Forelimb muscle (tissue), 1 donor: ENCODE results near the gene KRTAP10-12. TPM values are rescaled to one million over a fixed set of nuclear protein-coding genes. Genes with fewer than 3 reads are reported as not detected.

Experiments
- DNase-seq: peaks from one replicate; pipeline ENCODE4 v3.0.0-alpha.2; 2013; ENCODE audit warnings: low read depth
- polyA plus RNA-seq: library from polyadenylated mRNA; unstranded; fragments of 120-200 nt; gene quantifications from one replicate; pipeline ENCODE4 v1.2.1, GENCODE V29; 2013; ENCODE audit not compliant: insufficient read length

Gene KRTAP10-12
- polyA plus RNA-seq, 1 donor: not detected

DNA sequence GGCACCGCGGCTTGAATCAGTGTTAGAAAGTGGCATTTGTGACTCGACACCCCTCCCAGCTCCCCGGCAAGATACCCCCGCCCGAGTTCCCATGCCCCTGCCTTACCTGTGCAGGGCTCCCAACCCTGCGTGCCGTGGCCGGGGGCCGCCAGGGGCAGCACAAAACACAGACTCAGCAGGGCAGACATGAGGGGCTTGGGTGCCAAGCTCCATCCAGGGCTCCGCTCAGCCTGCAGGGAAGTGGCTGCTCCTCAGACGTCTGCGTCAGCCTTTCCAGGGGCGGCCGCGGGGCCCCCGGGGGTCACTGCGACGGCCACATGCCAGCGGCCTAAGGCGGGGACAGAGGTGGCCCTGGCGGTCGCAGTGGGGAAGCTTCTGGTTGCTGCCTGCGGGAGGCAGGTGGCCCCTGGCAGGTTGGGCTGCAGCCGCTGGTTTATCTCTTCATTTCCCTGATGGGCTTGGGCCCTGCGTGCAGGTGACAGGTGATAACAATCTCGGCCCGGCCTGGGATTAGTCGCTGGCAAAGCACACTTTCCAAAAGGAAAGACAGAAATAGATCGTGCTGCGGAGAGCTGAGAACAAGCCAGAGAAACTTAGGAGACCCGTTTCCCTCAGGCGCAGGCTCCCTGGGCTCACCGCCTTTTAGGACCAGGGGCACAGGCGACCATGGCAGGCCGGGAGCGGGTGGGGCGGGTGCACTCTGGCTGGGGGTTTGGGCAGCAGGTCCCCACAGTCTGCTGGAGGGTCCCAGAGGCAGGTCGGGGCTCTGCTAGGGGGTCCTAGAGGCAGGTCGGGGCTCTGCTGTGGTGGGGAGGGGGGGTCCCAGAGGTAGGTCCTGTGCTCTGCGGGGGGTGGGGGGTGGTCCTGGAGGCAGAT, 14.6 kb downstream of the KRTAP10-12 start, which contains the start of gene TSPEAR:
TSS of gene TSPEAR (minus strand) at position 246 of the 876 bp plus-strand sequence. CDS start at position 188, 58 bp downstream.
- no peak for DNase-seq

DNA sequence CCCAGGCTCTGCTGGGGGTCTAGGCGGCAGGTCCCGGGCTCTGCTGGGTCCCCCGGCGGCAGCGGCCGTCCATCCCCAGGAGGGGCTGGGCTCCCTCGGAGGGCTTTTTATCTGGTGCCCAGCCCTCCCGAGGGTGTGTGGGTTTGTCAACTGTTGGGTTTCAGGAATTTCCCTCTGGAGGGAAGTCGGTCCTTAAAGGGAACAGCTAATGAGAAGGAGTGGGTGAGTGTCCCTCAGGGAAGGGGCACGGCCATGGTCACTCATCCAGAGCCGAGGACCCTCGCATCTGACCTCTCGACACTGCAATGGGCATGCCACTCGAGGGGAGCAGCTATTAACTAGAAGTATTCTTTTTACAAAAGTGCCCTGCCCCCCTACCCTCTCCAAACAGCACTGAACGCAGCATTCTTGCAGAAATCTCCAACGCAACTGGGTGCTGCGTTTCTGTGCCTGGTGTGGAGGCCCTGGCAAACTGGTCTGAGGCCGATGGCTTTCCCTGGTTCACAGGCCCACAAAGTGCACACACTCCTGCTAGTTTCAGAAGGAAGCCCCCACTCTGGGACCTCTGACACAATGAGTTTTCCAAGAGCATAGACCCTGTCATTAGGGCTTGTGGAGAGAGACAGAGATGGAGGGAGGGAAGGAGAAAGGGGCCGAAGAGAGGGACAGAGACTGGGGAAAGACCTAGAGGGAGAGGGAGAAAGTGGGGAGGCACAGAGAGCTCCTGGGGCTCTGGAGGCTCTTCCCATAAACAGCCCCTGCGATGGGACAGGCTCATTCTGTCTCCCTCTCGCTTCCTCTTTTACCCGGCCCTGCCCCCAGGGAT, 15.4 kb downstream of the KRTAP10-12 start:
- no peak for DNase-seq

DNA sequence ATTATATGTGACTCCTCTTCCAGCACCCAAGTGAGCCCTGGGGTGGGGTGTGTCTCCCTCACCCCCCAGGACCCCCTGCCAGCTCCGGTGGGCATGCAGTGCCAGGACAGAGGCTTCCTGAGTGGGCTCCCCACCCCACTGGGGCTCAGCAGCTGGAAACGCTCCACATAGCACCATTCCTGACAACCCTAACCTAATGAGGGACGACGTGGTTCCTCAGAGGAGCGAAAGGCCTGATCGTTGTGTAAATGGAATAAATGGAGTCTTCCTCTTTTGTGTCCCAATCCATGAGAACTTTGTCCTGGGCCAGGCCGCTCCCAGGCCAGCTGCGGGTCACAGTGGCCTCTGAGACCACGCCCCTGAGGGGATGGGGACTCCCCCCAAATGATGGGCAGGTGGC, 16.2 kb downstream of the KRTAP10-12 start:
- DNase-seq: no peak

DNA sequence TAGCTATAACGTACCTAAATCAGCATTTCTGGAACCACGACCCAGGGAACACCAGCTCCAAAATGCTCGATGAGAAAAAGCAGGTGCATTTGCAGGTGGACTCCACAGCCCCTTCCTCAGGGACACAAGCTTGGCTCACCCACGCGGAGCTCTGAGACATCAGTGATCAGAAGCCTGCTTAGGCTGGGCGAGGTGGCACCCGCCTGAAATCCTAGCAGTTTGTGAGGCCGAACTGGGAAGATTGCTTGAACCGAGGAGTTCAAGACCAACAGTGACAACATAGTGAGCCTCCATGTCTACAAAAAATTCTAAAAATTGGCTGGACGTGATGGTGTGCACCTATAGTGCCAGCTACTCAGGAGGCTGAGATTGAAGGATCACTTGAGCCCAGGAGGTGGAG, 16.9 kb downstream of the KRTAP10-12 start:
- no peak for DNase-seq

DNA sequence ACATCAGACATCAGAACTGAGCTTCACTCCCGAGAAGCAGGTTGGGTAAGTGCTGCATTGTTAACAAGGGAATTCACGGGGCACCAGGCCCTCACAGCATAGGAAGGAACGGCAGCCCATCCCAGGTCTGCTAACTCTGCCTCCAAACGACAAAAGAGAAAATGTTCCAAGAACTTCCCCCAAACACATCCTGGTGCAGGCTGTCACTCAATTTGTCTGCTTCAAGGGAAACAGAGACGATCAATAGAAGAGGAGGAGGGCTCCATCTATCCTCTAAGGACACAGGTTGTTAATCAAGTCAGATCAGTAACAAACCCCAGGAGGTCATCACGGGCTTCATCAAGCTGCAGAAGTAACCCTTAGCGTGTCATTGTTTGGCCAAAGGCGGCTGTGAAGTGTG, 17.9 kb downstream of the KRTAP10-12 start:
- no peak for DNase-seq

DNA sequence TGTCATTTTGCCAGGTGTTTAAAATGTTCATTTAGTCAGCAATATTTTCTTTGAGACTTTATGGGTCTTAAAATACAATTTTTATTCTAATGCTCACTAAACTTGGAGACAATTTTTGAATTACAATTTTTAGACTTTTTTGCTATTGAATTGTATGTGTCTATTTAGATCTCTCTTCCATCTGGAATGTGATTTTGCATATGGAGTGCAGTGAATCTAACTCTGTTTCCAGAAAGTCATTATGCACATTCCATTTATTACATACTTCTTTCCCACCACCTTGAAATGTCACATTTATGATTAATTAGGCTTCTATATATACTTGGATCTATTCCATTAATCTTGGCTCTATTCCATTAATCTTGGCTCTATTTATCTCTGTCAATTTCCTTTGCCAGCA, 20.0 kb downstream of the KRTAP10-12 start:
- no peak for DNase-seq

DNA sequence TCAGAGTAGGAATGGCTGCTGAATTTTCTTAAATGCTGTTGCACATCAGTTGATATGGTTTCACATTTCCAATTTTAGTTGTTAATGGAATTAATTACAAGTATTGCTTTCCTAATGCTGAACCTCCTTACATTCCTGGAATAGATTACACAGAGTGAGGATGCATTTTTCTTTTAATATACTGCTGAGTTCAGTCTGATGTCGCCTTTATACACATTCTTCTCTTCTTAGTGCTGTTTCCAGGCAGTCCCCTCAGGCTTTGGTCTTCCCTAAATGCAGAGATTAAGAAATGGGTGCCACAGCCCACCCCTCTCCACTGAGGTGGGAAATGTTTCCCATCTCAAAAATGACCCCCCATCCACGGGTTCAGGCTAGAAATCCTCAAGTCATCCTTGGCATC, 21.1 kb downstream of the KRTAP10-12 start:
- DNase-seq: no peak

DNA sequence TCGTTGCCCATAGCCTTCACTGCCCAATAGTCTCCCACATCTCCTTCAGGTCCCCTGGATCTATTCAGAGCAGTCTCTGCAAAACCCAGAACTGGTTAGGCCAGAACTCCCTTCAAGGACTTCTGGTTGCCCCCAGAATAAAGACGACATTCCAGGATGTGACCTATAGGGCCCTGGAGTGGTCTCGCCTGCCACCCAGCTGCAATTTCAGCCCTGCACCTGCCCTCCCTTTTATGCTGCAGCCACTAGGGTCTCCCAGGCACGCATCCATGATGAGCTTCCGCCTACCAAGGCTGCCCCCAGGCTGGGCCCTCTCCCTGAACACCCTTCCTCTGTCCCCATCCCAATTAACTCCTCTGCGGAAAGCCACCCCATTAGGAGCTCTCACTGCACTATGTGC, 21.6 kb downstream of the KRTAP10-12 start:
- no peak for DNase-seq

DNA sequence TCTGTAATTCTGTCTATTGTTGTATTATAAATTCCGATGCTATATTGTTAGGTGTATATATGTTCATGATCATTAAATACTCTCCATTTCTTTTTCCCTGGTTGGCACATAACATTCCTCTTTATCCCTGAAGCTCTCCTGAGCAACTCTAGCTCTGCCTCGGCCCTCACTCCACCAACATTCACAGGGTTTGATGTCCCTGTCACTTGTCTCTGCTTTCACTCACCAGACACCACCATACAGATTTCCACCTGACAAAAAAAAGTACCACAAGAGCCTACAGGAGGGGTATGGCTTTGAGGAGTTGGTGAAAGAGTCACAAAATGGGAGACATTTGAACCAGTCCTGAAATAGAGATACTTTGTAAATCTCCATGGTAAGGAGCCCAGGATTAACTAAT, 23.2 kb downstream of the KRTAP10-12 start:
- DNase-seq: no peak

DNA sequence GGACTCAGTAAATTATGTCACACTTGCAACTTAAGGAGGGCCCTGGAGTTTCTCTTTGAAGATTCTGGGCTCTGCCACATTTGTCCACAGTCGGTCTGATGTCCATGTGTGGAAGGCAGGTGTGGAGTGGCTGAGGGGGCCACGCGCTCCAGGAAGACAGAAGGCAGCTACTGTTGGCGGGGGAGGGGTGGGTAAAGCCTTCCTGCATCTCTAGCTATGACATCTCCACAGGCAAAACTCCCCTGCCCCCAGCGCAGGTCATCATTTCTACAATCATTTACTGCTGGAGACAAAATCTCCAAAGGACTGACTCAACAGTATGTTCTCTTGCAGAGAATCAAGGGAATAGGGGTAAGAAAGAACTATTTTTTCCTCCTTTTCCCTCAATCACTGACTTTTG, 25.8 kb downstream of the KRTAP10-12 start:
- DNase-seq: no peak

DNA sequence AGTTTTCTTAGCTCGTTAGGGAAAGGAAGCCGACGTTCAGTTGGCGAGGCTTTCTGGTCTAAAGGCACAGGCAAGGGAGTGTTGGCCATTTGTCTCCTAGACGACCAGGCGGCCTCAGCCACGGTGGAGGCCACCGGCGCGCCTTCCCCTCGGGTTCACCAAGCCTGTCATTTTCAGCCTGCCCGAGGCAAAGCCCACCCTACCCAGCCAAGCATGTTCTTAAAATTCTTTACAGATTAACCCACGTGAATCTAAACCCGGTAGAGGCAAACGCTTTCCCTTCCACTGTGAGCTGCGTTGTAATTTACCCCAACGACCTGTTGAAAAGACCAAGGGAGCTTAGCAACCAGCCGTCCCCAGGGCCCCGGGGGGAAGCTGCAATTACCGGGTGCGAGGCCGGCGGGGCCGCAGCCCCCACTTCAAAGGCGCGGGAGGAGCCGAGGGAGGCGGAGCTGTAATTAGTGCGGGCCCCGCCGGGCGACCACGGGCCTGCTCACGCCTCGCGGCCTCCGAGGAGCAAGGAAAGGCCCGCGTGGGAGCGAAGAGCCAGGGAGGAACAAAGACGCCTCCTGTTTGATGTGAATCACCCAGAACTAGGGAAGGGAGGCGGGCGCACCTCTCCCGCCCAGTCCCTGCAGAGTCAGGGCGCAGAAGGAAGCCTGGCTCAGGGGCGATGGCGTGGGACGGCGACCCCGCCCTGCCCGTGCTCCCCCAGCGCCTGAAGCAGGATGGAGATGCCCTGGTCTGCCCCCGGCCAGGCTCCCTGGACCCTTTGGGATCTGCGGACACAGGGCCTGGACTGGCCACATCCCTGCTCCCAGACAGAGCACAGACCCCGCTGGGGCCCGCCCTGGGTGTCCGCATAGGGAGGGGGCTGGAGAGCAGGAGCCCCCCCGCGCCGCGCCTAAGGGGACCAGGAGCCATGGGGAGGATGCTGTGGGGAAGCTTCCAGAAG, 26.5 kb downstream of the KRTAP10-12 start:
- DNase-seq: no peak

DNA sequence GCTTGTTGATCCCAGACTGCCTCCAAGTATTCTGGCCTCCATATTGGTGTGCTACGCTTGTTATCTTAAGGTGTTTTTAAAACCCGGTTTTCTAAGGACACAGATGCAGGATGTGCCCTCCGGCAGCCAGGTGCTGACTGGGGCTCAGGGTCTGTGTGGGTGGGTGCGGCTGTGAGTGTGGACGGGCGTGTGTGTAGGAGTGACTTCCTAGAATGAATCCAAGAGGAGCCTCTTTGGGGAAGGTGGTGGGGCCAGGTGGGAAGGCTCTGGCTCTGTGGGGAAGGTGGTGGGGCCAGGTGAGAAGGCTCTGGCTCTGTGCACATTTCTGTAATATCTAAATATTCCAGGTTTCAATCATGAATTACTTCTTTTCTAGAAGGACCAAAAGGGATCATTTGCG, 27.2 kb downstream of the KRTAP10-12 start:
- DNase-seq: no peak

DNA sequence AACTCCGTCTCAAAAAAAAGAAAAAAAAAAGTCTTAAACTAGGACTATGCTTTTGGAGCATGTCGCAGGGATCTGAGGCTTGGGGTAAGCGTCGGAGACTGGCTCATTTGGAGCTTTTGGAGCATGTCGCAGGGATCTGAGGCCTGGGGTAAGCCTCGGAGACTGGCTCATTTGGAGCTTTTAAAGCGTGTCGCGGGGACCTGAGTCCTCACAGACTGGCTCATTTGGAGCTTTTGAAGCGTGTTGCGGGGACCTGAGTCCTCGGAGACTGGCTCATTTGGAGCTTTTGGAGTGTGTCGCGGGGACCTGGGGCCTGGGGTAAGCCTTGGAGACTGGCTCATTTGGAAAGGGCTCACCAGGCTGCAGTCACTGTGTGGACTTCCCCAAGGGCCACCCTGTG, 28.0 kb downstream of the KRTAP10-12 start:
- no peak for DNase-seq

DNA sequence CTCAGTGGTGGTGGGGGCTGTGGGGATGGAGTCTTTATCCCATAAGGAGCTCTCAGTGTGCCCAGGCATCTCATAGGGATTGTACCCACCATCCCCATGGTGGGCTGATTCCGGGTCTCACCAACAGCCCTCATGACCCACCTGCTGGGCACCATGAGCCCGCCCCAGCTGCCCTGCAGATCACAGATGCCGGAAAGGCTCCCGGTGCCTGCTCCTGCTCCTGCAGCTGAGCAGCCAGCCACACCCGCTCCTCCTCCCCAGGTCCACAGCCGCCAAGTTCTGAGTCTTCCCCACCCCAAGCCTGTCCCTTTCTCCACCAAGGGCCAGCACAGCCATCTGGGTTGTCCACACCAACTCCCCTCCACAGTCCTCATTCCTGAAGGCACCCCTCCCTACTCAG, 29.9 kb downstream of the KRTAP10-12 start:
- no peak for DNase-seq

DNA sequence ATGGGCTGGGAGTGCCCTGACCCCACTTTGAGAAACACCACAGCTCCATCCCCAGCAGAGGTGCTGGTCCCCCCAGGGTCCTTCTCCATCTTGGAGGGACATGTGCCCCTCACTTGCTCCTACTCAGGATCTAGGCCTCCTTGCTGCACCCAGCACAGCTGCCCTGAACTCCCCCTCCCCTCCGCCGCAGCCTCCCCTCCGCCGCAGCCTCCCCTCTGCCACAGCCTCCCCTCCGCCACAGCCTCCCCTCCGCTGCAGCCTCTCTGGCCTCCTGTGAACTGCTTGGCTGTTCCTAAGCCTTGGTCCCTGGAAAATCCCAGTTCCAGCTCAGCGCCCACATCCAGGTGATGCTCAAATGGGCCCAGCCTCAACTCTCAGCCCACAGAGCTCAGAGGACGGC, 30.3 kb downstream of the KRTAP10-12 start:
- DNase-seq: no peak

DNA sequence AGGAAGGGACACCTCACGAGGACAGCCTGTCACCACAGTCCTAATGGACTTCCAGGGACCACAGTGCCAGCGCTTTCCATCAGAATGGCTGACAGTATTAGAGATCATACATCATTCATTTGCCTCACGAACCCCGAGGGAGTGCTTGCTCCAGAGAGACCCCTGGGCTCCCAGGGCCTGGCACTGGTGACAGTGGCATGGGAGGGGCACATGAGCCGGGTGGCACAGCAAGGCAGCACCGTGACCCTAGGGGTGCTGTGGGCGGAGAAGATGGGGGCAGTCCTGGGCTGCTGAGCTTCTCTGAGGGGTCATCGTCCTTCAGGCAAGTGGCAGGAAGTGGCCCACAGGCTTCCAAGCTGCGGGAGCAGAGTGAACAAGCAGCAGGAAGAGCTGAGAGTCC, 30.8 kb downstream of the KRTAP10-12 start:
- DNase-seq: no peak

DNA sequence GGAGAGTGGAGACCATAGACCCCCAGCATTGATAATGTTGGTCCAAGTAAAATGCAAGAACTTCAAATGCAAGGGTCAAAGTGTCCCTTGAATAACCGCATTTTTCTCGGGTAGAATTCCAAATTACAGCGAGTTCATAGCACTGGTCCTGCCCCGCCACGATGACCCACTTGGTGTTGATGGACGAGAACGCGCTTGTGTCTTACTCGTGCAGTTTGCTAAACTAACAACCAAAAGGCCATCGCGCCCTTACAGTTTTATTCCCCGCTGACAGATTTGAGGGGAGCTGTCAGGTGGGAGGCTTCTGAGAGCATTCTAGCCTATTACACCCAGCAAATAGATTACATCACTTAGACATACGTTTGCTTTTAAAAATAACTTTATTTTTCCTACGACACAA, 31.7 kb downstream of the KRTAP10-12 start:
- DNase-seq: no peak

DNA sequence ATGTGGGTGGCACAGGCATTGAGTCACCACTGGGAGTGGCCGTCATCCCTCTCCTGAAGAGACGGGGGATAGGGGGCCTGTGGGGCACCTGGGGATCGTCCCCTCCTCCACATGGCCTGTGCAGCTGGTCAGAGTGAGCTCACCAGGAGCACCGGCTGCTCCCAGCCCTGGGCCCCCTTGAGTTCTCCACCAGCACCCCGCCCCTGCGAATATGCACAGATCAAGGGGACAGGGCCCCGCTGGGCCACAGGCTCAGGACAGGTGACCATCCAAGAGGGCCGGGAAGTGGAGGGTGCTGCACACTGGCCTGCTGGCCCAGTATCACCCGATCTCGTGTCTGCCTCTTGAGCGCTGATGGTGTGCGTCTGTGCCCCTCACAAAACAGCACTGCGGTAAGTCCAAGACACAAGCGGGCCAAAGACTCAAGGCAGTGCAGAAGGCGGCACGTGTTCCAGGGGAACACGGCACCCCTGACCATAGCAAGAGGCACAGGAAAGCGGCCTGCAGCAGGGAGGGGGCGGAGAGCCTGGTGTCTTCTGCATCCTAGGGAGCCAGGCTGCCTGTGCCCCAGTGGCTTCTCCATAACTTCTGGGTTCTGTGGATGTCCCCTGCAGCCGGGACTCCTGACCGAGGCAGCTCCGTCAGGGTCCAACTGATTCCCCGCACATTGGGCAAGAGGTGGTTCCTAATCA, 32.5 kb downstream of the KRTAP10-12 start:
- DNase-seq: no peak

DNA sequence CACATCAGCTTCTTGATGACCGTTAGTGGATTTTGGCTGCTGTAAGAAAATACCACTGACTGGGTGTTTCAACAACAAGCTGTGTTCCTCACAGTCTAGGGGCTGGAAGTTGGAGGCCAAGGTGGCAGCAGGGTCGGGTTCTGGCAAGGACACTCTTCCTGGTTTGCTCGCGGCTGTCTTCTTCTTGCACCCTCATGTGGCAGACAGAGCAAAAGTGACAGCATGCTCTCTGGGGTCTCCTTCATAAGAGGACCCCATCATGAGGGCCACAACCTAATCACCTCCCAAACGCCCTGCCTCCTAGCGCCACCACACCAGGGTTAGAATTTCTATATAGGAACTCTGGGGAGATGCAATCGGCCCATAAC, 33.0 kb downstream of the KRTAP10-12 start:
- DNase-seq: no peak

DNA sequence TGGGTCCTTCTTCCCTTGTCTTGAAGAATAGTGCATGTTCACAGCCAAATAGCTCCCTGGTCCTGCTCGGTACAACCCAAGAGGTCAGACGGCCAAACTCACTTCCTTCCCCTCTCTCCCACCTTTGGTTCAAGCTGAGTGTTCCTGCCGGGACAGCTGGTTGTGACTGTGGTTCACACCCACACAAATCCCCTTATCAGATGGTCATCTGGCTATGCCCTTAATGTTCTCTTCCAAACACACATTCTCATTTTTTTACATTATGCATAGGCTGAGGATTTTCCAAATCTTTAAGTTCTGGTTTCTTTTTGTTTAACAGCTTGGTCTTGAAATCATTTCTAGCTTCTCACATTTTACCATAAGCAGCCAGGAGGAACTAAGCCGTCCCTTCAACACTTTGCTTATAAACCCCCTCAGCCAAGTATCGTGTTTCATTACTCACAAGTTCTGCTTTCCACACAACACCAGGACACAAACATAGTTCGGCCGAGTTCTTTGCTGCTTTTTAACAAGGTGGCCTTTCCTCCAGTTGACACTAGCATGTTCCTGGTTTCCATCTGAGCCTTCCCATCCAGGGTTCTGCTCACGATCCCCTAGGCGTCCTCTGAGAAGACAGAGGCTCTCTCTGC, 34.1 kb downstream of the KRTAP10-12 start:
- no peak for DNase-seq

DNA sequence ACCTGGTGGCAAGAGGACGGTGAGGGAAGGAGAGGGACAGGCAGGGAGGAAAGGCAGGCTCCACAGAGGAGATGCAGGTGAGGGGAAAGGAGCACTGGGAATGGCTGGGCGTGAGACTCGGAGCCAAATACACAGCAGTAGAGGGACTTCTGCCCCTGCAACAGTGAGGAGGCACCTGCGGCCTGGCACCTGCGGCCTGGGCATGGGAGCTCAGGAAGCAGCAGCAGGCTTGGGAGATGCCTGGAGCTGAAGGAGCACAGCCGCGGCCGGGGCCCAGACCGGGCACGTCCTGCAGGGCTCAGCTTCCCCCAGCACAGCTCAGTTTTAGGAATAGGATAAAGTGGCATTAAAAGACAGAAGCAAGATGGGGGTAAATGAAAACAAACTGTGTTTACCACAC, 35.3 kb downstream of the KRTAP10-12 start:
- no peak for DNase-seq
